ENCODE data around the gene ADSS1. TPM values are rescaled to one million over a fixed set of nuclear protein-coding genes. Genes with fewer than 3 reads are reported as not detected.

ADSS1 gene
- total RNA-seq, 1 experiment from 2014 or later, result 10.0 TPM

- H3K9me3 Mint-ChIP-seq, result no peaks in the 10 kb centered on the region
- ChIA-PET POLR2A (interaction anchor here (0.9 kb wide), 1 partner anchor 12 kb away, joined by 3 read pairs; no protein-coding TSS in a partner anchor), CTCF (interaction anchor here (0.6 to 1.5 kb wide), 2 partner anchors 47 to 657 kb away, joined by 3 read pairs; no protein-coding TSS in a partner anchor)
- H3K36me3 Mint-ChIP-seq, result peaks cover 7% of the 10 kb centered on the region
- ATAC-seq (no peak), DNase-seq (ENCODE audit: low spot score) (no peak)
- H3K27ac Mint-ChIP-seq, result no peak overlapping the region
- H3K27me3 Mint-ChIP-seq (ENCODE audit: low read depth), result no peaks in the 10 kb centered on the region
- H3K4me3 Mint-ChIP-seq, result no peak overlapping the region
- H3K4me1 Mint-ChIP-seq, result no peaks in the 10 kb centered on the region
- TF ChIP-seq E2F4 (CRISPR knock-in tag; IDR thresholded peaks at IDR 0.05; ENCODE audit: borderline replicate concordance, low read depth), result no peak
- no peak for TF ChIP-seq EMX1 (CRISPR knock-in tag; IDR thresholded peaks at IDR 0.05)
- TF ChIP-seq, protein P1, sequence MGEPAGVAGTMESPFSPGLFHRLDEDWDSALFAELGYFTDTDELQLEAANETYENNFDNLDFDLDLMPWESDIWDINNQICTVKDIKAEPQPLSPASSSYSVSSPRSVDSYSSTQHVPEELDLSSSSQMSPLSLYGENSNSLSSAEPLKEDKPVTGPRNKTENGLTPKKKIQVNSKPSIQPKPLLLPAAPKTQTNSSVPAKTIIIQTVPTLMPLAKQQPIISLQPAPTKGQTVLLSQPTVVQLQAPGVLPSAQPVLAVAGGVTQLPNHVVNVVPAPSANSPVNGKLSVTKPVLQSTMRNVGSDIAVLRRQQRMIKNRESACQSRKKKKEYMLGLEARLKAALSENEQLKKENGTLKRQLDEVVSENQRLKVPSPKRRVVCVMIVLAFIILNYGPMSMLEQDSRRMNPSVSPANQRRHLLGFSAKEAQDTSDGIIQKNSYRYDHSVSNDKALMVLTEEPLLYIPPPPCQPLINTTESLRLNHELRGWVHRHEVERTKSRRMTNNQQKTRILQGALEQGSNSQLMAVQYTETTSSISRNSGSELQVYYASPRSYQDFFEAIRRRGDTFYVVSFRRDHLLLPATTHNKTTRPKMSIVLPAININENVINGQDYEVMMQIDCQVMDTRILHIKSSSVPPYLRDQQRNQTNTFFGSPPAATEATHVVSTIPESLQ (CRISPR knock-in tag; IDR thresholded peaks at IDR 0.05), result no peak
- TF ChIP-seq, protein P2, sequence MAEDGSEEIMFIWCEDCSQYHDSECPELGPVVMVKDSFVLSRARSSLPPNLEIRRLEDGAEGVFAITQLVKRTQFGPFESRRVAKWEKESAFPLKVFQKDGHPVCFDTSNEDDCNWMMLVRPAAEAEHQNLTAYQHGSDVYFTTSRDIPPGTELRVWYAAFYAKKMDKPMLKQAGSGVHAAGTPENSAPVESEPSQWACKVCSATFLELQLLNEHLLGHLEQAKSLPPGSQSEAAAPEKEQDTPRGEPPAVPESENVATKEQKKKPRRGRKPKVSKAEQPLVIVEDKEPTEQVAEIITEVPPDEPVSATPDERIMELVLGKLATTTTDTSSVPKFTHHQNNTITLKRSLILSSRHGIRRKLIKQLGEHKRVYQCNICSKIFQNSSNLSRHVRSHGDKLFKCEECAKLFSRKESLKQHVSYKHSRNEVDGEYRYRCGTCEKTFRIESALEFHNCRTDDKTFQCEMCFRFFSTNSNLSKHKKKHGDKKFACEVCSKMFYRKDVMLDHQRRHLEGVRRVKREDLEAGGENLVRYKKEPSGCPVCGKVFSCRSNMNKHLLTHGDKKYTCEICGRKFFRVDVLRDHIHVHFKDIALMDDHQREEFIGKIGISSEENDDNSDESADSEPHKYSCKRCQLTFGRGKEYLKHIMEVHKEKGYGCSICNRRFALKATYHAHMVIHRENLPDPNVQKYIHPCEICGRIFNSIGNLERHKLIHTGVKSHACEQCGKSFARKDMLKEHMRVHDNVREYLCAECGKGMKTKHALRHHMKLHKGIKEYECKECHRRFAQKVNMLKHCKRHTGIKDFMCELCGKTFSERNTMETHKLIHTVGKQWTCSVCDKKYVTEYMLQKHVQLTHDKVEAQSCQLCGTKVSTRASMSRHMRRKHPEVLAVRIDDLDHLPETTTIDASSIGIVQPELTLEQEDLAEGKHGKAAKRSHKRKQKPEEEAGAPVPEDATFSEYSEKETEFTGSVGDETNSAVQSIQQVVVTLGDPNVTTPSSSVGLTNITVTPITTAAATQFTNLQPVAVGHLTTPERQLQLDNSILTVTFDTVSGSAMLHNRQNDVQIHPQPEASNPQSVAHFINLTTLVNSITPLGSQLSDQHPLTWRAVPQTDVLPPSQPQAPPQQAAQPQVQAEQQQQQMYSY (CRISPR knock-in tag; IDR thresholded peaks at IDR 0.05), result no peak
- TF ChIP-seq OVOL2 (CRISPR knock-in tag; IDR thresholded peaks at IDR 0.05; ENCODE audit: borderline replicate concordance), result no peak
Observed at GRCh38 chr14:104712881-104713734, 10.9 kb upstream of the ADSS1 start.

DNA sequence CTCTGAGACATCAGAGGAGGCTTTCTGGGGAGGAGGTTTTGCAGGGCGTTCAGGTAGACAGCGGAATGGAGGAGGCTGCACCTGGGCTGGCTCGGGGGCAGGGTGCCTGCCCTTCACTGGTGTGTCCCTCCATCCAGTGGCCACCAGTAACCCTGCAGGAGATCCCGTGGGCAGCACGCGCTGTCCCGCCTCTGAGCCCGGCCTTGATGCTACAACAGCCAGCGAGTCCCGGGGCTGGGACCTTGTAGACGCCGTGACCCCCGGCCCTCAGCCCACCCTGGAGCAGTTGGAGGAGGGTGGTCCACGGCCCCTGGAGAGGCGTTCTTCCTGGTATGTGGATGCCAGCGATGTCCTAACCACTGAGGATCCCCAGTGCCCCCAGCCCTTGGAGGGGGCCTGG lies 10.0 kb upstream of the ADSS1 start:
- Mint-ChIP-seq H3K9me3 (no peaks in the 10 kb centered on the region), H3K27me3 (ENCODE audit: low read depth) (no peaks in the 10 kb centered on the region), H3K36me3 (peaks cover 7% of the 10 kb centered on the region), H3K27ac (no peak overlapping the region), H3K4me1 (no peaks in the 10 kb centered on the region), H3K4me3 (no peak overlapping the region)
- ChIA-PET POLR2A (no interaction called here), CTCF (no interaction called here)
- no peak for ATAC-seq
- no peak for TF ChIP-seq NR1H2 (CRISPR knock-in tag; IDR thresholded peaks at IDR 0.05)
- TF ChIP-seq PREB (CRISPR knock-in tag; IDR thresholded peaks at IDR 0.05; ENCODE audit: borderline replicate concordance), result no peak
- no peak for DNase-seq (ENCODE audit: low spot score)

DNA sequence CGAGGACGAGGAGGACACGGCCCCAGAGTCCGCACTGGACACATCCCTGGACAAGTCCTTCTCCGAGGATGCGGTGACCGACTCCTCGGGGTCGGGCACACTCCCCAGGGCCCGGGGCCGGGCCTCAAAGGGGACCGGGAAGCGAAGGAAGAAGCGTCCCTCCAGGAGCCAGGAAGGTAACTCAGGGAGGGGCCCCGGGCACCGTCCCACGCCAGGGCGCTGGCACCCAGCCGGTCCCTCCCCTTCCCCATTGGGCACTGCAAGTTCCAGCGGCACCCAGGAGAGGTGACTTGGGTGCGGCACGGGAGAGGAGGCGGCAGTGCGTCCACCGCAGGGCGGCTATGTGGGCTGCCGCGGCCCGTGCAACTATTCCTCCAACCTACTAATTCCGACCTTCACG lies 9.3 kb upstream of the ADSS1 start:
- Mint-ChIP-seq H3K9me3 (no peaks in the 10 kb centered on the region), H3K27me3 (ENCODE audit: low read depth) (no peaks in the 10 kb centered on the region), H3K36me3 (peaks cover 7% of the 10 kb centered on the region), H3K4me3 (no peak overlapping the region), H3K4me1 (no peaks in the 10 kb centered on the region), H3K27ac (no peak overlapping the region)
- POLR2A ChIA-PET, result no interaction called here
- ATAC-seq (no peak), DNase-seq (ENCODE audit: low spot score) (no peak)
- TF ChIP-seq ETV6 (CRISPR knock-in tag; IDR thresholded peaks at IDR 0.05) (no peak), RELA (CRISPR knock-in tag; IDR thresholded peaks at IDR 0.05; ENCODE audit: borderline replicate concordance) (no peak), ZNF138 (CRISPR knock-in tag; conservative IDR thresholded peaks at IDR 0.05) (no peak), ATF2 (CRISPR knock-in tag; IDR thresholded peaks at IDR 0.05; ENCODE audit: borderline replicate concordance, low read depth) (no peak), NR2C2 (CRISPR knock-in tag; IDR thresholded peaks at IDR 0.05) (no peak), E2F4 (CRISPR knock-in tag; IDR thresholded peaks at IDR 0.05; ENCODE audit: borderline replicate concordance, low read depth) (no peak), CREB1 (CRISPR knock-in tag; IDR thresholded peaks at IDR 0.05) (no peak), TCF7 (CRISPR knock-in tag; IDR thresholded peaks at IDR 0.05; ENCODE audit: low read depth) (no peak), ZNF423 (CRISPR knock-in tag; IDR thresholded peaks at IDR 0.05) (no peak)
- TF ChIP-seq, protein P3, sequence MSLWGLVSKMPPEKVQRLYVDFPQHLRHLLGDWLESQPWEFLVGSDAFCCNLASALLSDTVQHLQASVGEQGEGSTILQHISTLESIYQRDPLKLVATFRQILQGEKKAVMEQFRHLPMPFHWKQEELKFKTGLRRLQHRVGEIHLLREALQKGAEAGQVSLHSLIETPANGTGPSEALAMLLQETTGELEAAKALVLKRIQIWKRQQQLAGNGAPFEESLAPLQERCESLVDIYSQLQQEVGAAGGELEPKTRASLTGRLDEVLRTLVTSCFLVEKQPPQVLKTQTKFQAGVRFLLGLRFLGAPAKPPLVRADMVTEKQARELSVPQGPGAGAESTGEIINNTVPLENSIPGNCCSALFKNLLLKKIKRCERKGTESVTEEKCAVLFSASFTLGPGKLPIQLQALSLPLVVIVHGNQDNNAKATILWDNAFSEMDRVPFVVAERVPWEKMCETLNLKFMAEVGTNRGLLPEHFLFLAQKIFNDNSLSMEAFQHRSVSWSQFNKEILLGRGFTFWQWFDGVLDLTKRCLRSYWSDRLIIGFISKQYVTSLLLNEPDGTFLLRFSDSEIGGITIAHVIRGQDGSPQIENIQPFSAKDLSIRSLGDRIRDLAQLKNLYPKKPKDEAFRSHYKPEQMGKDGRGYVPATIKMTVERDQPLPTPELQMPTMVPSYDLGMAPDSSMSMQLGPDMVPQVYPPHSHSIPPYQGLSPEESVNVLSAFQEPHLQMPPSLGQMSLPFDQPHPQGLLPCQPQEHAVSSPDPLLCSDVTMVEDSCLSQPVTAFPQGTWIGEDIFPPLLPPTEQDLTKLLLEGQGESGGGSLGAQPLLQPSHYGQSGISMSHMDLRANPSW (CRISPR knock-in tag; conservative IDR thresholded peaks at IDR 0.05; ENCODE audit: low read depth), result no peak
- CTCF ChIA-PET, result no interaction called here
